Karpas-422 (cell line): ENCODE measurements around the gene CIB2. TPM values are rescaled to one million over a fixed set of nuclear protein-coding genes. Genes with fewer than 3 reads are reported as not detected.

Source experiments
- DNase-seq: peaks from one replicate; pipeline ENCODE4 v3.0.0-alpha.2; 2015
- H2AFZ ChIP-seq: fragments of 200-600 bp; sonication (generic); 2 replicates; pipeline ENCODE4 v1.6.1; 2014; ENCODE audit warnings: antibody characterized with exemption, low read length, mixed read lengths
- H3K27ac ChIP-seq: fragments of 200-600 bp; sonication (generic); 2 replicates; pipeline ENCODE4 v1.5.1; 2014; ENCODE audit warnings: mild to moderate bottlenecking, low read length, moderate library complexity
- H3K27me3 ChIP-seq: fragments of 200-600 bp; sonication (generic); 2 replicates; pipeline ENCODE4 v1.6.1; 2014; ENCODE audit warnings: low read length, mixed read lengths
- H3K36me3 ChIP-seq: fragments of 200-600 bp; sonication (generic); 2 replicates; pipeline ENCODE4 v1.6.1; 2014; ENCODE audit warnings: low read length, mixed read lengths; ENCODE audit not compliant: insufficient read depth
- H3K4me1 ChIP-seq: fragments of 200-600 bp; sonication (generic); 2 replicates; pipeline ENCODE4 v1.6.1; 2014; ENCODE audit warnings: mild to moderate bottlenecking, low read length, mixed read lengths
- H3K4me2 ChIP-seq: fragments of 200-600 bp; sonication (generic); 2 replicates; pipeline ENCODE4 v1.6.1; 2014; ENCODE audit warnings: low read length, low read depth, mild to moderate bottlenecking; ENCODE audit not compliant: poor library complexity, severe bottlenecking
- H3K4me3 ChIP-seq: fragments of 200-600 bp; sonication (generic); 2 replicates; pipeline ENCODE4 v1.5.1; 2014; ENCODE audit warnings: mild to moderate bottlenecking, antibody characterized with exemption, low read length, mixed read lengths
- H3K79me2 ChIP-seq: fragments of 200-600 bp; sonication (generic); 2 replicates; pipeline ENCODE4 v1.6.1; 2014; ENCODE audit warnings: mild to moderate bottlenecking, low read length, mixed read lengths
- H3K9ac ChIP-seq: fragments of 200-600 bp; sonication (generic); 2 replicates; pipeline ENCODE4 v1.6.0; 2014; ENCODE audit warnings: low read length
- H3K9me2 ChIP-seq: fragments of 200-600 bp; sonication (generic), shearing (Covaris generic); replicated peaks from 2 replicates; pipeline ENCODE4 v1.6.0; 2014; ENCODE audit warnings: mild to moderate bottlenecking, low read length, moderate library complexity; ENCODE audit not compliant: insufficient read depth
- H3K9me3 ChIP-seq: fragments of 300-700, 200-600 bp; sonication (generic); 2 replicates; pipeline ENCODE4 v1.6.1; 2014; ENCODE audit warnings: low read length, mixed read lengths
- H4K20me1 ChIP-seq: fragments of 200-600 bp; sonication (generic); 2 replicates; pipeline ENCODE4 v1.6.1; 2014; ENCODE audit warnings: mild to moderate bottlenecking, antibody characterized with exemption, low read length, low read depth; ENCODE audit not compliant: insufficient read depth
- total RNA-seq: library from RNA; depleted of rRNA; stranded (reverse); fragments of >200 nt; shearing (Covaris generic); gene quantifications from 2 replicates; pipeline ENCODE4 v1.2.3, GENCODE V29; 2014; ENCODE audit warnings: low replicate concordance

CIB2 gene
- total RNA-seq, 1 experiment from 2014 or later, result 1.1 TPM

GRCh38 chr15:78170848-78171773, 39.9 kb upstream of the CIB2 start:
- H3K9me3 ChIP-seq, result no peaks in the 10 kb centered on the region
- no peaks in the 10 kb centered on the region for H4K20me1 ChIP-seq
- H3K4me3 ChIP-seq, result no peak overlapping the region
- no peak for DNase-seq
- peaks cover 56% of the 10 kb centered on the region for H3K36me3 ChIP-seq
- no peak overlapping the region for H3K4me2 ChIP-seq
- no peaks in the 10 kb centered on the region for H3K27me3 ChIP-seq
- H3K9me2 ChIP-seq, result no peaks in the 10 kb centered on the region
- no peak overlapping the region for H3K27ac ChIP-seq
- H3K4me1 ChIP-seq, result no peaks in the 10 kb centered on the region
- no peak overlapping the region for H3K9ac ChIP-seq
- H3K79me2 ChIP-seq, result no peaks in the 10 kb centered on the region
- H2AFZ ChIP-seq, result no peak overlapping the region

GRCh38 chr15:78168608-78169007, 37.4 kb upstream of the CIB2 start:
- Histone ChIP-seq H3K4me3 (no peak overlapping the region), H4K20me1 (no peaks in the 10 kb centered on the region), H3K4me1 (no peaks in the 10 kb centered on the region), H3K4me2 (no peak overlapping the region), H3K9ac (no peak overlapping the region), H3K27ac (no peak overlapping the region), H2AFZ (no peak overlapping the region), H3K27me3 (no peaks in the 10 kb centered on the region), H3K36me3 (peaks cover 69% of the 10 kb centered on the region), H3K9me3 (no peaks in the 10 kb centered on the region), H3K9me2 (no peaks in the 10 kb centered on the region), H3K79me2 (no peaks in the 10 kb centered on the region)
- DNase-seq, result no peak

- no peak overlapping the region for H3K27ac ChIP-seq
- no peaks in the 10 kb centered on the region for H3K79me2 ChIP-seq
- H3K9ac ChIP-seq, result no peak overlapping the region
- no peaks in the 10 kb centered on the region for H3K27me3 ChIP-seq
- H3K36me3 ChIP-seq, result peaks cover 72% of the 10 kb centered on the region
- H2AFZ ChIP-seq, result no peak overlapping the region
- DNase-seq, result no peak
- H3K9me2 ChIP-seq, result no peaks in the 10 kb centered on the region
- no peaks in the 10 kb centered on the region for H3K4me1 ChIP-seq
- H3K9me3 ChIP-seq, result no peaks in the 10 kb centered on the region
- no peaks in the 10 kb centered on the region for H4K20me1 ChIP-seq
- H3K4me3 ChIP-seq, result no peak overlapping the region
- H3K4me2 ChIP-seq, result no peak overlapping the region
These were observed 36.1 kb upstream of the CIB2 start for GRCh38 chr15:78167227-78167888.

- no peak for DNase-seq
- Histone ChIP-seq H3K4me1 (no peaks in the 10 kb centered on the region), H3K27me3 (no peaks in the 10 kb centered on the region), H3K36me3 (peaks cover 59% of the 10 kb centered on the region), H3K4me3 (no peak overlapping the region), H3K79me2 (no peaks in the 10 kb centered on the region), H3K27ac (no peak overlapping the region), H2AFZ (no peak overlapping the region), H4K20me1 (no peaks in the 10 kb centered on the region), H3K9me2 (no peaks in the 10 kb centered on the region), H3K4me2 (no peak overlapping the region), H3K9me3 (no peaks in the 10 kb centered on the region), H3K9ac (no peak overlapping the region)
These were observed 32.8 kb upstream of the CIB2 start for GRCh38 chr15:78164010-78164409.

GRCh38 chr15:78162038-78162437, 30.8 kb upstream of the CIB2 start:
- H3K4me1 ChIP-seq, result no peaks in the 10 kb centered on the region
- no peaks in the 10 kb centered on the region for H3K9me3 ChIP-seq
- no peak overlapping the region for H3K4me2 ChIP-seq
- no peak overlapping the region for H3K9ac ChIP-seq
- H3K4me3 ChIP-seq, result no peak overlapping the region
- peaks cover 54% of the 10 kb centered on the region for H3K36me3 ChIP-seq
- H3K79me2 ChIP-seq, result peaks cover 5% of the 10 kb centered on the region
- no peaks in the 10 kb centered on the region for H3K27me3 ChIP-seq
- H4K20me1 ChIP-seq, result no peaks in the 10 kb centered on the region
- no peak for DNase-seq
- H3K27ac ChIP-seq, result no peak overlapping the region
- H3K9me2 ChIP-seq, result no peaks in the 10 kb centered on the region
- no peak overlapping the region for H2AFZ ChIP-seq

- H3K4me2 ChIP-seq, result no peak overlapping the region
- no peak overlapping the region for H3K27ac ChIP-seq
- peaks cover 55% of the 10 kb centered on the region for H3K36me3 ChIP-seq
- no peak overlapping the region for H3K4me3 ChIP-seq
- H4K20me1 ChIP-seq, result no peaks in the 10 kb centered on the region
- peaks cover 27% of the 10 kb centered on the region for H3K79me2 ChIP-seq
- H3K9me2 ChIP-seq, result no peaks in the 10 kb centered on the region
- no peak for DNase-seq
- no peaks in the 10 kb centered on the region for H3K9me3 ChIP-seq
- no peak overlapping the region for H3K9ac ChIP-seq
- H3K27me3 ChIP-seq, result no peaks in the 10 kb centered on the region
- H2AFZ ChIP-seq, result no peak overlapping the region
- no peaks in the 10 kb centered on the region for H3K4me1 ChIP-seq
These were observed 28.1 kb upstream of the CIB2 start for GRCh38 chr15:78159395-78159794.

GRCh38 chr15:78157203-78157602, 26.0 kb upstream of the CIB2 start:
- Histone ChIP-seq H3K4me1 (no peaks in the 10 kb centered on the region), H3K9me2 (no peaks in the 10 kb centered on the region), H3K4me3 (no peak overlapping the region), H3K27ac (no peak overlapping the region), H3K79me2 (peaks cover 47% of the 10 kb centered on the region), H3K27me3 (no peaks in the 10 kb centered on the region), H3K9ac (no peak overlapping the region), H2AFZ (no peak overlapping the region), H3K4me2 (no peak overlapping the region), H4K20me1 (no peaks in the 10 kb centered on the region), H3K36me3 (peaks cover 53% of the 10 kb centered on the region; the same call in 1 of the 2 replicates), H3K9me3 (no peaks in the 10 kb centered on the region)
- DNase-seq, result no peak

GRCh38 chr15:78156653-78157052, 25.4 kb upstream of the CIB2 start:
- H3K27ac ChIP-seq, result no peak overlapping the region
- no peaks in the 10 kb centered on the region for H3K27me3 ChIP-seq

More at GRCh38 chr15:78156653-78157052, 25.4 kb upstream of the CIB2 start:
- Histone ChIP-seq H3K4me3 (no peak overlapping the region), H2AFZ (no peak overlapping the region), H3K4me1 (no peaks in the 10 kb centered on the region), H3K79me2 (peaks cover 51% of the 10 kb centered on the region), H3K4me2 (no peak overlapping the region), H3K9me2 (no peaks in the 10 kb centered on the region), H3K9ac (no peak overlapping the region), H4K20me1 (no peaks in the 10 kb centered on the region), H3K36me3 (peaks cover 52% of the 10 kb centered on the region; the same call in 1 of the 2 replicates), H3K9me3 (no peaks in the 10 kb centered on the region)
- DNase-seq, result no peak
